Measurements from ENCODE around the gene PTK6.

DNA sequence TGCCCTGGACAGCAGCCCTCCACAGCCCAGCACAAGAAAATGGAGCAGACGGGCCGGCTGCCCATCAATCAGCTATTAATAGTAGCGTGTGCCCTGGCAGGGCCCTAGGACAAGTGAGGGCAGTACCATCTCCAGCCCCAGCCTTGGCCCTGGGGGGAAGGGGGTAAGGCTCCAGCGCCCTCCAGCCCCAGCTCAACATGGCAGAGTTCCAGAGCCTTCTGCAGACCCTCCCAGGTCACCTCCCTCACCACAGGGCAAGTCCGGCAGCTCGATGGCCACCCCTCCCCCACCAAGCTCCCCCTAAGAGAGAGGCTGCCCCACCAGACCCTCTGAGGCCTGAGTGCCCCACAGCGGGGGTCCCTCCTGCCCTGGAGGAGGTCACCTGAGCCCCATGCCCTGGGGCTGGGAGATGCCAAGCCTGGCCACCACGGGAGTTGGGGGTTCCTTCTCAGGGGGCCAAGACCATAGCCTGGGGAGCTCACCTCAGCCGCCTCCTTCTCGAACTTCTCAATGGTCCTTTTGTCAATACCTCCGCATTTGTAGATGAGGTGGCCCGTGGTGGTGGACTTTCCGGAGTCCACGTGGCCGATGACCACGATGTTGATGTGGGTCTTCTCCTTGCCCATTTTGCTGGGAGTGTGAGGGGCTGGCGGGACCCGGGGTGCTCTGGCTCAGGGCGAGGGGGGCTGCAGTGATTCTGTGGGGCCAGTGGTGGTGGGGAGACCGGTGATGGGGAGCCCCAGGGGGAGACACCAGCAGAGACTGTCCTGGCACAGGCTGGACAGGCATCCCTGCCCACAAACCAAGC lies 39.8 kb downstream of the PTK6 start:
- TF ChIP-seq ZNF791 (tag by site-specific recombination; IDR thresholded peaks at IDR 0.05) (no peak), ZNF768 (tag by site-specific recombination; IDR thresholded peaks at IDR 0.05) (no peak), SP2 (tag by site-specific recombination; IDR thresholded peaks at IDR 0.05) (no peak), ZNF677 (tag by site-specific recombination; IDR thresholded peaks at IDR 0.05) (no peak), GFI1B (tag by site-specific recombination; IDR thresholded peaks at IDR 0.05) (no peak), ZNF202 (tag by site-specific recombination; IDR thresholded peaks at IDR 0.05; ENCODE audit: borderline replicate concordance) (no peak)
- TF ChIP-seq, protein P1, sequence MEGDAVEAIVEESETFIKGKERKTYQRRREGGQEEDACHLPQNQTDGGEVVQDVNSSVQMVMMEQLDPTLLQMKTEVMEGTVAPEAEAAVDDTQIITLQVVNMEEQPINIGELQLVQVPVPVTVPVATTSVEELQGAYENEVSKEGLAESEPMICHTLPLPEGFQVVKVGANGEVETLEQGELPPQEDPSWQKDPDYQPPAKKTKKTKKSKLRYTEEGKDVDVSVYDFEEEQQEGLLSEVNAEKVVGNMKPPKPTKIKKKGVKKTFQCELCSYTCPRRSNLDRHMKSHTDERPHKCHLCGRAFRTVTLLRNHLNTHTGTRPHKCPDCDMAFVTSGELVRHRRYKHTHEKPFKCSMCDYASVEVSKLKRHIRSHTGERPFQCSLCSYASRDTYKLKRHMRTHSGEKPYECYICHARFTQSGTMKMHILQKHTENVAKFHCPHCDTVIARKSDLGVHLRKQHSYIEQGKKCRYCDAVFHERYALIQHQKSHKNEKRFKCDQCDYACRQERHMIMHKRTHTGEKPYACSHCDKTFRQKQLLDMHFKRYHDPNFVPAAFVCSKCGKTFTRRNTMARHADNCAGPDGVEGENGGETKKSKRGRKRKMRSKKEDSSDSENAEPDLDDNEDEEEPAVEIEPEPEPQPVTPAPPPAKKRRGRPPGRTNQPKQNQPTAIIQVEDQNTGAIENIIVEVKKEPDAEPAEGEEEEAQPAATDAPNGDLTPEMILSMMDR (tag by site-specific recombination; IDR thresholded peaks at IDR 0.05) = no peak
- TF ChIP-seq, protein P2, sequence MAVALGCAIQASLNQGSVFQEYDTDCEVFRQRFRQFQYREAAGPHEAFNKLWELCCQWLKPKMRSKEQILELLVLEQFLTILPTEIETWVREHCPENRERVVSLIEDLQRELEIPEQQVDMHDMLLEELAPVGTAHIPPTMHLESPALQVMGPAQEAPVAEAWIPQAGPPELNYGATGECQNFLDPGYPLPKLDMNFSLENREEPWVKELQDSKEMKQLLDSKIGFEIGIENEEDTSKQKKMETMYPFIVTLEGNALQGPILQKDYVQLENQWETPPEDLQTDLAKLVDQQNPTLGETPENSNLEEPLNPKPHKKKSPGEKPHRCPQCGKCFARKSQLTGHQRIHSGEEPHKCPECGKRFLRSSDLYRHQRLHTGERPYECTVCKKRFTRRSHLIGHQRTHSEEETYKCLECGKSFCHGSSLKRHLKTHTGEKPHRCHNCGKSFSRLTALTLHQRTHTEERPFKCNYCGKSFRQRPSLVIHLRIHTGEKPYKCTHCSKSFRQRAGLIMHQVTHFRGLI (tag by site-specific recombination; IDR thresholded peaks at IDR 0.05) = no peak
- TF ChIP-seq, protein P3, sequence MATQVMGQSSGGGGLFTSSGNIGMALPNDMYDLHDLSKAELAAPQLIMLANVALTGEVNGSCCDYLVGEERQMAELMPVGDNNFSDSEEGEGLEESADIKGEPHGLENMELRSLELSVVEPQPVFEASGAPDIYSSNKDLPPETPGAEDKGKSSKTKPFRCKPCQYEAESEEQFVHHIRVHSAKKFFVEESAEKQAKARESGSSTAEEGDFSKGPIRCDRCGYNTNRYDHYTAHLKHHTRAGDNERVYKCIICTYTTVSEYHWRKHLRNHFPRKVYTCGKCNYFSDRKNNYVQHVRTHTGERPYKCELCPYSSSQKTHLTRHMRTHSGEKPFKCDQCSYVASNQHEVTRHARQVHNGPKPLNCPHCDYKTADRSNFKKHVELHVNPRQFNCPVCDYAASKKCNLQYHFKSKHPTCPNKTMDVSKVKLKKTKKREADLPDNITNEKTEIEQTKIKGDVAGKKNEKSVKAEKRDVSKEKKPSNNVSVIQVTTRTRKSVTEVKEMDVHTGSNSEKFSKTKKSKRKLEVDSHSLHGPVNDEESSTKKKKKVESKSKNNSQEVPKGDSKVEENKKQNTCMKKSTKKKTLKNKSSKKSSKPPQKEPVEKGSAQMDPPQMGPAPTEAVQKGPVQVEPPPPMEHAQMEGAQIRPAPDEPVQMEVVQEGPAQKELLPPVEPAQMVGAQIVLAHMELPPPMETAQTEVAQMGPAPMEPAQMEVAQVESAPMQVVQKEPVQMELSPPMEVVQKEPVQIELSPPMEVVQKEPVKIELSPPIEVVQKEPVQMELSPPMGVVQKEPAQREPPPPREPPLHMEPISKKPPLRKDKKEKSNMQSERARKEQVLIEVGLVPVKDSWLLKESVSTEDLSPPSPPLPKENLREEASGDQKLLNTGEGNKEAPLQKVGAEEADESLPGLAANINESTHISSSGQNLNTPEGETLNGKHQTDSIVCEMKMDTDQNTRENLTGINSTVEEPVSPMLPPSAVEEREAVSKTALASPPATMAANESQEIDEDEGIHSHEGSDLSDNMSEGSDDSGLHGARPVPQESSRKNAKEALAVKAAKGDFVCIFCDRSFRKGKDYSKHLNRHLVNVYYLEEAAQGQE (tag by site-specific recombination; IDR thresholded peaks at IDR 0.05) = no peak

Data from HEK293 (cell line).